Esophagus squamous epithelium (tissue), 4 donors: ENCODE measurements around the gene MIPOL1.

Experiments used
- CTCF ChIP-seq, 6 experiments: fragments of 450-650 bp in 4 of 6; fragments of 200-600 bp in 2 of 6; sonication (generic) in 2 of 6; IDR thresholded peaks; one replicate each; pipeline ENCODE4 v1.5.1; 2016 to 2019; ENCODE audit warnings: antibody characterized with exemption in 6 of 6, mild to moderate bottlenecking in 4 of 6, moderate library complexity in 4 of 6
- POLR2A ChIP-seq, 4 donors: fragments of 450-650 bp; IDR thresholded peaks; one replicate each; pipeline ENCODE4 v1.6.1; 2017; ENCODE audit warnings: antibody characterized with exemption in 4 of 4, mild to moderate bottlenecking in 4 of 4, moderate library complexity in 3 of 4

GRCh38 chr14:37413504-37414003 lies 215.8 kb downstream of the MIPOL1 start:
- no peak for TF ChIP-seq CTCF (IDR thresholded peaks at IDR 0.05)
- TF ChIP-seq POLR2A (IDR thresholded peaks at IDR 0.05) = no peak
